Measurements from ENCODE around the gene MAD1L1. TPM values are rescaled to one million over a fixed set of nuclear protein-coding genes. Genes with fewer than 3 reads are reported as not detected.

Gene MAD1L1
- total and polyA plus RNA-seq, 2 of the 8 experiments (the other 6 are each of a cell fraction or from before 2014, with no cell fraction given): 40.4 to 44.6 TPM

GRCh38 chr7:1986366-1987083 lies 246.2 kb downstream of the MAD1L1 start:
- no peak for FAIRE-seq
- TF ChIP-seq RAD21 (IDR thresholded peaks at IDR 0.05 in 1 of 2, conservative IDR thresholded peaks at IDR 0.05 in 1 of 2; ENCODE audit: low read depth in 2 of 2, low read length in 2 of 2) (no peak), CHD1 (IDR thresholded peaks at IDR 0.05; ENCODE audit: low read depth, low read length) (no peak), SP1 (IDR thresholded peaks at IDR 0.05; ENCODE audit: low read depth, low read length) (no peak), POLR2A (IDR thresholded peaks at IDR 0.05; ENCODE audit: control extremely low read depth in 1 of 2, low read depth in 2 of 2, low read length in 2 of 2) (no peak), JUND (IDR thresholded peaks at IDR 0.05; ENCODE audit: low read length) (no peak), EGR1 (IDR thresholded peaks at IDR 0.05; ENCODE audit: borderline replicate concordance, low read depth, low read length) (no peak), POU5F1 (IDR thresholded peaks at IDR 0.05; ENCODE audit: low read depth, low read length) (no peak), TBP (IDR thresholded peaks at IDR 0.05; ENCODE audit: low read depth, low read length) (no peak), CTCF (IDR thresholded peaks at IDR 0.05; ENCODE audit: control extremely low read depth in 1 of 3, insufficient read depth in 1 of 3, low read depth in 1 of 3, low read length in 3 of 3) (no peak), CTBP2 (IDR thresholded peaks at IDR 0.05; ENCODE audit: borderline replicate concordance, insufficient read depth, insufficient read length, low read length) (no peak), CBX5 (IDR thresholded peaks at IDR 0.05; ENCODE audit: low read depth, low read length) (no peak)

More at GRCh38 chr7:1986366-1987083, 246.2 kb downstream of the MAD1L1 start:
- no peaks in the 10 kb centered on the region for H3K27me3 ChIP-seq (replicated peaks in 1 of 4; ENCODE audit: control insufficient read depth in 3 of 4, extremely low read depth in 1 of 4, insufficient read depth in 3 of 4, low read length in 3 of 4)
- H3K4me3 ChIP-seq (ENCODE audit: extremely low read depth in 1 of 4, insufficient read depth in 2 of 4, low read depth in 3 of 4, low read length in 4 of 4): no peak overlapping the region
- no peaks in the 10 kb centered on the region; a peak in 1 of 7 replicates for H3K4me1 ChIP-seq (replicated peaks in 1 of 4; ENCODE audit: control insufficient read depth in 3 of 4, insufficient read depth in 4 of 4, low read length in 3 of 4)
- H3K23me2 ChIP-seq (ENCODE audit: low read depth, low read length): no peaks in the 10 kb centered on the region; the same call in 1 of the 2 replicates
- H4K20me1 ChIP-seq (replicated peaks in 1 of 2; ENCODE audit: control insufficient read depth in 1 of 2, insufficient read depth in 2 of 2, low read length in 2 of 2): no peaks in the 10 kb centered on the region
- ChIA-PET CTCF (ENCODE audit: partially characterized antibody) (no interaction called here), POLR2A (ENCODE audit: partially characterized antibody) (interaction anchor here (0.7 kb wide), 1 partner anchor 110 kb away, joined by 3 read pairs; no protein-coding TSS in a partner anchor)
- H2AFZ ChIP-seq (ENCODE audit: low read length): no peak overlapping the region
- peak overlapping the region; percentile 68 for H4K8ac ChIP-seq (ENCODE audit: extremely low read depth, insufficient read depth, low read length)
- no peak overlapping the region for H4K5ac ChIP-seq (ENCODE audit: insufficient read length, low read depth, low read length)
- no peak overlapping the region for H2BK20ac ChIP-seq (ENCODE audit: low read length)
- no peak overlapping the region for H2BK5ac ChIP-seq (ENCODE audit: low read depth, low read length)
- no peaks in the 10 kb centered on the region for H3K9me3 ChIP-seq (ENCODE audit: insufficient read depth in 2 of 2, low read depth in 1 of 2, low read length in 1 of 2)
- no peak overlapping the region for H2BK12ac ChIP-seq (ENCODE audit: low read depth, low read length)
- H3K56ac ChIP-seq (replicated peaks; ENCODE audit: insufficient read length, low read depth, low read length): no peak overlapping the region
- no peaks in the 10 kb centered on the region for H3K79me2 ChIP-seq (ENCODE audit: control insufficient read depth in 1 of 2, insufficient read depth in 2 of 2, low read length in 2 of 2)
- no peak overlapping the region for H2AK5ac ChIP-seq (ENCODE audit: low read depth, low read length)
- no peak overlapping the region for H3K9ac ChIP-seq (replicated peaks in 1 of 4; ENCODE audit: extremely low read depth in 1 of 4, low read depth in 3 of 4, low read length in 3 of 4)
- H3K23ac ChIP-seq (ENCODE audit: insufficient read length): no peak overlapping the region
- H3K4ac ChIP-seq (replicated peaks; ENCODE audit: insufficient read length, low read depth, low read length): no peak overlapping the region
- no peak for DNase-seq (ENCODE audit: low read depth in 1 of 2, low spot score in 2 of 2)
- WGBS, 2 experiments (ENCODE audit: extremely low coverage in 1 of 2, insufficient coverage in 1 of 2, insufficient read length in 1 of 2, insufficient replicate concordance in 2 of 2, low coverage in 1 of 2, low lambda C conversion rate in 2 of 2, missing lambda C conversion rate in 1 of 2): 91% methylated on average over 16 of the region's 31 CpGs; no CpG with 5 or more reads in 1 of the 2 experiments
- H2BK15ac ChIP-seq (ENCODE audit: low read length): no peak overlapping the region
- no peak overlapping the region for H4K91ac ChIP-seq (replicated peaks; ENCODE audit: insufficient read length, low read length)
- no peak overlapping the region for H3K4me2 ChIP-seq (ENCODE audit: insufficient read depth in 1 of 2, low read depth in 2 of 2, low read length in 2 of 2)
- H3K18ac ChIP-seq (ENCODE audit: extremely low read depth, low read length): no peak overlapping the region
- H3K14ac ChIP-seq (ENCODE audit: insufficient read length): no peak overlapping the region
- no peak overlapping the region for H3K27ac ChIP-seq (ENCODE audit: low read depth, low read length)
- H2BK120ac ChIP-seq (replicated peaks; ENCODE audit: low read depth, low read length): no peak overlapping the region
- no peaks in the 10 kb centered on the region for H3K36me3 ChIP-seq (ENCODE audit: control insufficient read depth in 2 of 4, insufficient read depth in 4 of 4, low read length in 3 of 4)
- H3K79me1 ChIP-seq (ENCODE audit: low read depth, low read length): no peaks in the 10 kb centered on the region; the same call in 1 of the 2 replicates
